Measurements from ENCODE around the gene BRME1.

The BRME1 gene

GRCh38 chr19:13870873-13871272 is 35.0 kb downstream of the BRME1 start:
- no peak overlapping the region for H3K27ac ChIP-seq
- no peak for TF ChIP-seq CTCF (conservative IDR thresholded peaks at IDR 0.05)

- no peak for TF ChIP-seq CTCF (conservative IDR thresholded peaks at IDR 0.05)
- no peak overlapping the region for H3K27ac ChIP-seq
Measured at GRCh38 chr19:13869281-13869680, 36.6 kb downstream of the BRME1 start.

- no peak for TF ChIP-seq CTCF (conservative IDR thresholded peaks at IDR 0.05)
- no peak overlapping the region for H3K27ac ChIP-seq
Measured at GRCh38 chr19:13868663-13869062, 37.3 kb downstream of the BRME1 start.

GRCh38 chr19:13866463-13867046 is 39.4 kb downstream of the BRME1 start:
- H3K27ac ChIP-seq = no peak overlapping the region
- TF ChIP-seq CTCF (conservative IDR thresholded peaks at IDR 0.05) = no peak

- H3K27ac ChIP-seq = peak overlapping the region; percentile 29; the same call in 1 of the 2 replicates
- no peak for TF ChIP-seq CTCF (conservative IDR thresholded peaks at IDR 0.05)
Measured at GRCh38 chr19:13865571-13866462, 40.1 kb downstream of the BRME1 start.

GRCh38 chr19:13864667-13865570 is 41.0 kb downstream of the BRME1 start:
- H3K27ac ChIP-seq = peak overlapping the region; percentile 29; the same call in 1 of the 2 replicates
- no peak for TF ChIP-seq CTCF (conservative IDR thresholded peaks at IDR 0.05)
